ENCODE results near the gene ABCC12.

DNA sequence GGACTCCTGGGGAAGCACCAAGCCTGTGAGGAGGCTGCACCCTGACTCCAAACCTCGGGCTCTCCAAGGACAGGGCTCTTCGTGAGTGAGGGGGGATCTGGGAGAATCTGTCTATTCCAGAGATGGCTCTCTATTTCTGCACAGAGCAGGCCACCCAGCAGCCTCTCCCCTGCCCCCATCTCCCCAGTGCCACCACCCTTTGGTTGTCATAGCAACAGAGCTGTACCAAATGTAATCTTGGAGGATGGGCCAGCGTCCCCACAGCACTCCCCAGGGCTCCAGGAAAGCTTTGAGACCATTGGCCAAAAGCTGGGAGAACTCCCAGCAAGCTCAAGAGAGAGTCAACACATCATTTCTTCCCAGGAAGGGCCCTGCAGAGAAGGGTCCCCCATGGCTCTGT is 49.3 kb downstream of the ABCC12 start:
- TF ChIP-seq POLR2AphosphoS5 (IDR thresholded peaks at IDR 0.05), result no peak
- TF ChIP-seq, protein P1, sequence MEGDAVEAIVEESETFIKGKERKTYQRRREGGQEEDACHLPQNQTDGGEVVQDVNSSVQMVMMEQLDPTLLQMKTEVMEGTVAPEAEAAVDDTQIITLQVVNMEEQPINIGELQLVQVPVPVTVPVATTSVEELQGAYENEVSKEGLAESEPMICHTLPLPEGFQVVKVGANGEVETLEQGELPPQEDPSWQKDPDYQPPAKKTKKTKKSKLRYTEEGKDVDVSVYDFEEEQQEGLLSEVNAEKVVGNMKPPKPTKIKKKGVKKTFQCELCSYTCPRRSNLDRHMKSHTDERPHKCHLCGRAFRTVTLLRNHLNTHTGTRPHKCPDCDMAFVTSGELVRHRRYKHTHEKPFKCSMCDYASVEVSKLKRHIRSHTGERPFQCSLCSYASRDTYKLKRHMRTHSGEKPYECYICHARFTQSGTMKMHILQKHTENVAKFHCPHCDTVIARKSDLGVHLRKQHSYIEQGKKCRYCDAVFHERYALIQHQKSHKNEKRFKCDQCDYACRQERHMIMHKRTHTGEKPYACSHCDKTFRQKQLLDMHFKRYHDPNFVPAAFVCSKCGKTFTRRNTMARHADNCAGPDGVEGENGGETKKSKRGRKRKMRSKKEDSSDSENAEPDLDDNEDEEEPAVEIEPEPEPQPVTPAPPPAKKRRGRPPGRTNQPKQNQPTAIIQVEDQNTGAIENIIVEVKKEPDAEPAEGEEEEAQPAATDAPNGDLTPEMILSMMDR (IDR thresholded peaks at IDR 0.05), result no peak

All from prostate gland (tissue), 2 donors.